IMR-90 (cell line): ENCODE measurements around the gene USP24. TPM values are rescaled to one million over a fixed set of nuclear protein-coding genes. Genes with fewer than 3 reads are reported as not detected.

Source experiments
- ATAC-seq: fragments of 200-7000 bp; cut with Tn5 transposase; 2 replicates; pipeline ENCODE4 v1.9.1; 2020; ENCODE audit warnings: low read depth, mild to moderate bottlenecking, moderate library complexity
- BruUV-seq: library from RNA; stranded (reverse); fragments of 400-500 nt; replicated peaks from 2 replicates; lab custom pipeline; 2021; lab: Mats Ljungman, UMichigan
- CTCF ChIA-PET: fragments of 300-600 bp; formaldehyde crosslinking; extraction: SDS; loops from one replicate; lab custom pipeline; 2021; ENCODE audit warnings: antibody characterized with exemption; lab: Yijun Ruan, JAX
- POLR2A ChIA-PET: fragments of 300-600 bp; sonication (Branson Sonifier 250); formaldehyde crosslinking; loops from one replicate; lab custom pipeline; 2022; ENCODE audit warnings: antibody characterized with exemption; ENCODE audit not compliant: unreplicated experiment; lab: Charles Lee
- DNase-seq: peaks from one replicate; pipeline ENCODE4 v3.0.0; 2013
- H2AFZ ChIP-seq: replicated peaks from 2 replicates; pipeline ENCODE3; 2013; ENCODE audit warnings: low read length, mild to moderate bottlenecking; ENCODE audit not compliant: poor library complexity
- H2AK5ac ChIP-seq: 2 replicates; pipeline ENCODE4 v1.6.1; 2013; ENCODE audit warnings: low read depth, low read length, inconsistent platforms
- H2AK9ac ChIP-seq: replicated peaks from 2 replicates; pipeline ENCODE3; 2013; ENCODE audit warnings: mild to moderate bottlenecking, low read depth, low read length, moderate library complexity; ENCODE audit not compliant: poor library complexity
- H2BK120ac ChIP-seq: 2 replicates; pipeline ENCODE4 v1.6.1; 2013; ENCODE audit warnings: low read depth, low read length, inconsistent platforms
- H2BK15ac ChIP-seq: 3 replicates; pipeline ENCODE4 v1.6.1; 2013; ENCODE audit warnings: low read depth, low read length, inconsistent platforms
- H2BK20ac ChIP-seq: 2 replicates; pipeline ENCODE4 v1.6.1; 2013; ENCODE audit warnings: low read depth, mild to moderate bottlenecking, inconsistent platforms, low read length, moderate library complexity
- H2BK5ac ChIP-seq: 2 replicates; pipeline ENCODE4 v1.6.1; 2013; ENCODE audit warnings: mild to moderate bottlenecking, low read depth, low read length, inconsistent platforms; ENCODE audit not compliant: poor library complexity, severe bottlenecking
- H3K14ac ChIP-seq: replicated peaks from 2 replicates; pipeline ENCODE4 v1.6.1; 2013; ENCODE audit warnings: low read depth, low read length, inconsistent platforms
- H3K18ac ChIP-seq: 2 replicates; pipeline ENCODE4 v1.6.1; 2013; ENCODE audit warnings: low read depth, low read length, control low read depth
- H3K23ac ChIP-seq: 2 replicates; pipeline ENCODE4 v1.6.1; 2013; ENCODE audit warnings: low read depth, low read length, inconsistent platforms
- H3K27ac ChIP-seq: 2 replicates; pipeline ENCODE4 v1.5.1; 2013; ENCODE audit warnings: mild to moderate bottlenecking, control low read depth, low read length; ENCODE audit not compliant: insufficient read depth
- H3K27me3 ChIP-seq: 2 replicates; pipeline ENCODE4 v1.6.1; 2013; ENCODE audit warnings: low read length; ENCODE audit not compliant: control insufficient read depth, insufficient read depth
- H3K36me3 ChIP-seq: 2 replicates; pipeline ENCODE4 v1.6.1; 2013; ENCODE audit warnings: low read length, mixed read lengths; ENCODE audit not compliant: control insufficient read depth, insufficient read depth
- H3K4ac ChIP-seq: 2 replicates; pipeline ENCODE4 v1.6.1; 2013; ENCODE audit warnings: low read depth, low read length, inconsistent platforms
- H3K4me1 ChIP-seq: 2 replicates; pipeline ENCODE4 v1.6.1; 2013; ENCODE audit warnings: low read length, mixed read lengths; ENCODE audit not compliant: control insufficient read depth, insufficient read depth
- H3K4me2 ChIP-seq: 2 replicates; pipeline ENCODE4 v1.6.1; 2013; ENCODE audit warnings: low read depth, mild to moderate bottlenecking, control low read depth, low read length, moderate library complexity
- H3K4me3 ChIP-seq: 2 replicates; pipeline ENCODE4 v1.5.1; 2013; ENCODE audit warnings: low read depth, mild to moderate bottlenecking, control low read depth, low read length, moderate library complexity; ENCODE audit not compliant: insufficient read depth
- H3K56ac ChIP-seq: 2 replicates; pipeline ENCODE4 v1.6.1; 2013; ENCODE audit warnings: low read length, inconsistent platforms; ENCODE audit not compliant: insufficient read depth; ENCODE audit errors: extremely low read depth
- H3K79me1 ChIP-seq, 2 experiments: 2 replicates each; pipeline ENCODE4 v1.6.1; 2013; ENCODE audit warnings: low read length in 2 of 2, inconsistent platforms in 1 of 2, low read depth in 1 of 2
- H3K9ac ChIP-seq: 2 replicates; pipeline ENCODE4 v1.6.1; 2013; ENCODE audit warnings: low read depth, low read length, control low read depth
- H3K9me1 ChIP-seq: 2 replicates; pipeline ENCODE4 v1.6.1; 2013; ENCODE audit warnings: low read length, inconsistent platforms; ENCODE audit not compliant: insufficient read depth
- H3K9me3 ChIP-seq: 2 replicates; pipeline ENCODE4 v1.6.1; 2013; ENCODE audit warnings: low read length; ENCODE audit not compliant: control insufficient read depth, insufficient read depth
- H4K20me1 ChIP-seq: 2 replicates; pipeline ENCODE4 v1.6.1; 2013; ENCODE audit warnings: low read length, inconsistent platforms; ENCODE audit not compliant: insufficient read depth
- H4K5ac ChIP-seq: 2 replicates; pipeline ENCODE4 v1.6.1; 2013; ENCODE audit warnings: mild to moderate bottlenecking, low read depth, low read length, control low read depth
- H4K8ac ChIP-seq, 2 experiments: 2 replicates each; pipeline ENCODE4 v1.6.1; 2013; ENCODE audit warnings: low read depth in 2 of 2, low read length in 2 of 2, control low read depth in 1 of 2, inconsistent platforms in 1 of 2
- H4K91ac ChIP-seq: 2 replicates; pipeline ENCODE4 v1.6.1; 2013; ENCODE audit warnings: low read depth, low read length, inconsistent platforms; ENCODE audit not compliant: insufficient read depth
- CEBPB ChIP-seq: IDR thresholded peaks from 2 replicates; pipeline ENCODE4 v1.6.1; 2012; ENCODE audit warnings: low read depth, low read length, improper control_type of control experiment
- CHD1 ChIP-seq: IDR thresholded peaks from 2 replicates; pipeline ENCODE4 v1.6.1; 2012; ENCODE audit warnings: low read depth, low read length, improper control_type of control experiment
- FOS ChIP-seq: fragments of 150-350 bp; IDR thresholded peaks from 2 replicates; pipeline ENCODE4 v1.6.1; 2016; ENCODE audit warnings: low read depth, low read length
- MAFK ChIP-seq: IDR thresholded peaks from 2 replicates; pipeline ENCODE4 v1.6.1; 2012; ENCODE audit warnings: low read depth, low read length, improper control_type of control experiment
- MAZ ChIP-seq: IDR thresholded peaks from 2 replicates; pipeline ENCODE4 v1.6.1; 2012; ENCODE audit warnings: low read depth, mild to moderate bottlenecking, low read length, improper control_type of control experiment, moderate library complexity, borderline replicate concordance
- POLR2A ChIP-seq: IDR thresholded peaks from 2 replicates; pipeline ENCODE4 v1.6.1; 2012; ENCODE audit warnings: mild to moderate bottlenecking, low read depth, low read length
- RAD21 ChIP-seq: IDR thresholded peaks from 2 replicates; pipeline ENCODE4 v1.6.1; 2012; ENCODE audit warnings: low read length, improper control_type of control experiment
- RCOR1 ChIP-seq: IDR thresholded peaks from 2 replicates; pipeline ENCODE4 v1.6.1; 2012; ENCODE audit warnings: mild to moderate bottlenecking, low read length, improper control_type of control experiment; ENCODE audit not compliant: insufficient replicate concordance
- RFX5 ChIP-seq: IDR thresholded peaks from 2 replicates; pipeline ENCODE4 v1.8.0; 2012; ENCODE audit warnings: low read depth, mild to moderate bottlenecking, low read length, moderate library complexity
- SMC3 ChIP-seq: fragments of 150-350 bp; IDR thresholded peaks from 2 replicates; pipeline ENCODE4 v1.6.1; 2016; ENCODE audit warnings: low read depth, mild to moderate bottlenecking, antibody characterized with exemption, low read length, moderate library complexity
- WGBS, 2 experiments: methylation state at CpG; one replicate each; pipeline versions ENCODE4 v1.1.5 to v1.1.7; 2013; ENCODE audit warnings: missing lambda C conversion rate in 2 of 2; ENCODE audit not compliant: insufficient read length in 1 of 2; ENCODE audit errors: extremely low coverage in 2 of 2; 5-methylcytosine and 5-hydroxymethylcytosine counted together
- dilution Hi-C: fragments of 300-500 bp; cut with HindIII; formaldehyde crosslinking; loops from one replicate; pipeline ENCODE4 v1.14.3; 2018; ENCODE audit warnings: low sequenced_read_pairs; ENCODE audit not compliant: unreplicated experiment
- in situ Hi-C: fragments of 300-500 bp; cut with MboI; formaldehyde crosslinking; loops from 3 replicates; pipeline ENCODE4 v1.14.3; 2019; ENCODE audit warnings: low sequenced_read_pairs, inconsistent platforms, mixed read lengths
- intact Hi-C: fragments of 100-400 bp; cut with micrococcal nuclease; formaldehyde crosslinking; loops from 2 replicates; pipeline ENCODE4 v1.10.0; 2022
- polyA plus RNA-seq, 3 experiments: library from polyadenylated mRNA; depleted of rRNA; stranded (reverse); fragments of >200 nt; gene quantifications; 2 replicates each; pipeline ENCODE4 v1.2.3, GENCODE V29; 2012; ENCODE audit warnings: low replicate concordance in 1 of 3
- total RNA-seq: library from RNA; depleted of rRNA; stranded (reverse); fragments of >200 nt; gene quantifications from 2 replicates; pipeline ENCODE4 v1.2.3, GENCODE V29; 2012
- TF ChIP-seq, protein P1 (sequence below): conservative IDR thresholded peaks from 2 replicates; pipeline ENCODE4 v1.5.1; 2012; ENCODE audit warnings: mild to moderate bottlenecking, low read depth, low read length, improper control_type of control experiment
- TF ChIP-seq, protein P2 (sequence below): fragments of 150-350 bp; IDR thresholded peaks from 2 replicates; pipeline ENCODE4 v1.6.1; 2017; ENCODE audit warnings: mild to moderate bottlenecking, antibody characterized with exemption, low read length, low read depth

USP24 gene
- total and polyA plus RNA-seq, 2 of the 4 experiments (the other 2 are of a cell fraction) = 8.4 to 36.7 TPM

DNA sequence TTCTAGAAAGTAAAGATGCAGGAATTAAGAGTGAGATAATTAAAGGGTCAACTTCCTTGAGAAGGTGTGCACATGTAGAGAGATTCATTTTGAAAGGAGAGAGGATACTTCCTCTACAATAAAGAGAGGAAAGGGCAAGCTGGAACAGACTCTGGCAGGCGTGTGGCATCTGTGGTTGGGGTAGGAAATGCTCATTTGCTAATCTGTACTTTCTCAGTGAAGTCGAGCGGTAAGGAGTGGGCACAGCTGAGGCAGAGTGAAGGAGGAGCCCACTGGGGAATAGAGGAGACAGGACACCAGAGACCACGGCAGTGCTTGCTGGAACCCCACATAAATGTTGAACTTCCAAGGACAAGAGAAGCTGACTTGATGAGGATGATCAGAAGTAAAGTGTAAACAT lies 126.8 kb downstream of the USP24 start:
- Histone ChIP-seq H3K56ac (no peak overlapping the region), H3K14ac (no peak overlapping the region), H3K9me3 (no peaks in the 10 kb centered on the region), H3K4ac (no peak overlapping the region), H2BK15ac (no peak overlapping the region), H2BK5ac (no peak overlapping the region), H3K36me3 (peaks cover 41% of the 10 kb centered on the region), H3K4me3 (no peak overlapping the region), H2AK9ac (no peak overlapping the region), H4K91ac (no peak overlapping the region), H2BK120ac (no peak overlapping the region), H4K5ac (no peak overlapping the region), H2AK5ac (no peak overlapping the region), H2BK20ac (no peak overlapping the region), H3K79me1 (no peaks in the 10 kb centered on the region; a peak in 2 of 4 replicates), H2AFZ (no peak overlapping the region), H3K27ac (no peak overlapping the region), H3K23ac (no peak overlapping the region), H3K4me2 (no peak overlapping the region), H3K27me3 (no peaks in the 10 kb centered on the region), H3K18ac (no peak overlapping the region), H3K4me1 (no peaks in the 10 kb centered on the region), H4K8ac (no peak overlapping the region), H3K9ac (no peak overlapping the region), H4K20me1 (no peaks in the 10 kb centered on the region), H3K9me1 (peaks cover 5% of the 10 kb centered on the region)
- TSS peak; percentile 10 for BruUV-seq
- intact Hi-C loops = loop anchor here (5.0 kb wide), 1 partner anchor 34 kb away; no protein-coding TSS in a partner anchor
- DNase-seq = no peak
- WGBS, 2 experiments = no CpG with 5 or more reads among the region's 4 CpGs
- POLR2A ChIA-PET = no interaction called here
- dilution Hi-C loops = no loop called here
- in situ Hi-C loops = no loop called here
- ATAC-seq = no peak
- CTCF ChIA-PET = interaction anchor here (0.7 kb wide), 1 partner anchor 751 kb away, joined by 4 read pairs; no protein-coding TSS in a partner anchor
- TF ChIP-seq, protein P1, sequence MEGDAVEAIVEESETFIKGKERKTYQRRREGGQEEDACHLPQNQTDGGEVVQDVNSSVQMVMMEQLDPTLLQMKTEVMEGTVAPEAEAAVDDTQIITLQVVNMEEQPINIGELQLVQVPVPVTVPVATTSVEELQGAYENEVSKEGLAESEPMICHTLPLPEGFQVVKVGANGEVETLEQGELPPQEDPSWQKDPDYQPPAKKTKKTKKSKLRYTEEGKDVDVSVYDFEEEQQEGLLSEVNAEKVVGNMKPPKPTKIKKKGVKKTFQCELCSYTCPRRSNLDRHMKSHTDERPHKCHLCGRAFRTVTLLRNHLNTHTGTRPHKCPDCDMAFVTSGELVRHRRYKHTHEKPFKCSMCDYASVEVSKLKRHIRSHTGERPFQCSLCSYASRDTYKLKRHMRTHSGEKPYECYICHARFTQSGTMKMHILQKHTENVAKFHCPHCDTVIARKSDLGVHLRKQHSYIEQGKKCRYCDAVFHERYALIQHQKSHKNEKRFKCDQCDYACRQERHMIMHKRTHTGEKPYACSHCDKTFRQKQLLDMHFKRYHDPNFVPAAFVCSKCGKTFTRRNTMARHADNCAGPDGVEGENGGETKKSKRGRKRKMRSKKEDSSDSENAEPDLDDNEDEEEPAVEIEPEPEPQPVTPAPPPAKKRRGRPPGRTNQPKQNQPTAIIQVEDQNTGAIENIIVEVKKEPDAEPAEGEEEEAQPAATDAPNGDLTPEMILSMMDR = no peak
- TF ChIP-seq POLR2A (no peak), CHD1 (no peak), RFX5 (no peak), MAFK (no peak), MAZ (no peak), SMC3 (no peak), FOS (no peak), RCOR1 (no peak), CEBPB (no peak), RAD21 (no peak)
- TF ChIP-seq, protein P2, sequence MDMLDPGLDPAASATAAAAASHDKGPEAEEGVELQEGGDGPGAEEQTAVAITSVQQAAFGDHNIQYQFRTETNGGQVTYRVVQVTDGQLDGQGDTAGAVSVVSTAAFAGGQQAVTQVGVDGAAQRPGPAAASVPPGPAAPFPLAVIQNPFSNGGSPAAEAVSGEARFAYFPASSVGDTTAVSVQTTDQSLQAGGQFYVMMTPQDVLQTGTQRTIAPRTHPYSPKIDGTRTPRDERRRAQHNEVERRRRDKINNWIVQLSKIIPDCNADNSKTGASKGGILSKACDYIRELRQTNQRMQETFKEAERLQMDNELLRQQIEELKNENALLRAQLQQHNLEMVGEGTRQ = no peak
